GM10266 (cell line): ENCODE measurements around the gene MICAL3.

ENCODE experiments used
- DNase-seq: peaks from one replicate; pipeline ENCODE4 v3.0.0; 2012; ENCODE audit errors: extremely low spot score
- CTCF ChIP-seq: IDR thresholded peaks from 2 replicates; pipeline ENCODE4 v1.5.1; 2012; ENCODE audit warnings: mild to moderate bottlenecking, low read depth; ENCODE audit not compliant: control insufficient read depth, insufficient read depth; ENCODE audit errors: missing control alignments

The MICAL3 gene

GRCh38 chr22:17814084-17814483 lies 210.3 kb downstream of the MICAL3 start:
- no peak for TF ChIP-seq CTCF
- no peak for DNase-seq

- DNase-seq: no peak
- no peak for TF ChIP-seq CTCF
Measured at GRCh38 chr22:17811119-17811518, 213.2 kb downstream of the MICAL3 start.

- DNase-seq: no peak
- TF ChIP-seq CTCF: no peak
Measured at GRCh38 chr22:17810570-17811116, 213.7 kb downstream of the MICAL3 start.

- no peak for TF ChIP-seq CTCF
- DNase-seq: no peak
Measured at GRCh38 chr22:17808693-17809403, 215.5 kb downstream of the MICAL3 start.

GRCh38 chr22:17807578-17808410 lies 216.6 kb downstream of the MICAL3 start:
- no peak for TF ChIP-seq CTCF
- no peak for DNase-seq

GRCh38 chr22:17807086-17807485 lies 217.3 kb downstream of the MICAL3 start:
- no peak for TF ChIP-seq CTCF
- DNase-seq: no peak

- DNase-seq: no peak
- TF ChIP-seq CTCF: no peak
Measured at GRCh38 chr22:17806437-17806836, 217.9 kb downstream of the MICAL3 start.
